IPS-20b (cell line): ENCODE results near the gene MAST4.
A peak's percentile ranks its signal among the peaks of the same experiment; 100 is the strongest.

Source experiments
- H3K27ac ChIP-seq: one replicate; pipeline ENCODE4 v1.5.1; 2013; ENCODE audit warnings: low read length
- H3K27me3 ChIP-seq: 2 replicates; pipeline ENCODE4 v1.6.1; 2013; ENCODE audit warnings: mild to moderate bottlenecking, low read length, inconsistent platforms; ENCODE audit not compliant: insufficient read depth
- H3K36me3 ChIP-seq: 2 replicates; pipeline ENCODE4 v1.6.1; 2013; ENCODE audit warnings: low read depth, mild to moderate bottlenecking, inconsistent platforms, low read length, moderate library complexity; ENCODE audit not compliant: insufficient read depth
- H3K4me1 ChIP-seq: 2 replicates; pipeline ENCODE4 v1.6.1; 2013; ENCODE audit warnings: mild to moderate bottlenecking, control low read depth, inconsistent platforms, low read length, moderate library complexity; ENCODE audit not compliant: insufficient read depth
- H3K4me3 ChIP-seq: 2 replicates; pipeline ENCODE4 v1.5.1; 2013; ENCODE audit warnings: mild to moderate bottlenecking, low read length, inconsistent platforms
- H3K9ac ChIP-seq: 2 replicates; pipeline ENCODE4 v1.6.1; 2013; ENCODE audit warnings: low read depth, mild to moderate bottlenecking, inconsistent platforms, low read length, moderate library complexity
- H3K9me3 ChIP-seq: 2 replicates; pipeline ENCODE4 v1.6.1; 2013; ENCODE audit warnings: mild to moderate bottlenecking, low read depth, low read length, inconsistent platforms; ENCODE audit not compliant: insufficient read depth

Gene MAST4

GRCh38 chr5:66595756-66596635, at the start of gene MAST4:
Gene MAST4 (plus strand): TSS chr5:66596393. CDS start chr5:66596656, 263 bp downstream.
- H3K4me1 ChIP-seq: no peaks in the 10 kb centered on the region; the same call in 1 of the 2 replicates
- no peaks in the 10 kb centered on the region for H3K36me3 ChIP-seq
- peaks cover 56% of the 10 kb centered on the region for H3K27me3 ChIP-seq
- no peak within 1 kb of the TSS for H3K27ac ChIP-seq
- peak within 1 kb of the TSS; percentile 86 for H3K4me3 ChIP-seq
- no peak within 1 kb of the TSS for H3K9ac ChIP-seq
- H3K9me3 ChIP-seq: peaks cover 6% of the 10 kb centered on the region; the same call in 1 of the 2 replicates

- Histone ChIP-seq H3K9me3 (peaks cover 8% of the 10 kb centered on the region), H3K27ac (no peak overlapping the region), H3K9ac (no peak overlapping the region)
These were observed 49.7 kb upstream of the MAST4 start for GRCh38 chr5:66546541-66546940.

GRCh38 chr5:66551338-66551737, 44.9 kb upstream of the MAST4 start:
- no peaks in the 10 kb centered on the region for H3K36me3 ChIP-seq
- H3K4me1 ChIP-seq: no peaks in the 10 kb centered on the region
- H3K9me3 ChIP-seq: peaks cover 13% of the 10 kb centered on the region; the same call in 1 of the 2 replicates
- no peaks in the 10 kb centered on the region for H3K27me3 ChIP-seq
- H3K27ac ChIP-seq: no peak overlapping the region
- H3K4me3 ChIP-seq: no peak overlapping the region
- H3K9ac ChIP-seq: no peak overlapping the region

More at GRCh38 chr5:66546541-66546940, 49.7 kb upstream of the MAST4 start:
- H3K4me1 ChIP-seq: no peaks in the 10 kb centered on the region
- H3K4me3 ChIP-seq: no peak overlapping the region
- H3K36me3 ChIP-seq: no peaks in the 10 kb centered on the region
- H3K27me3 ChIP-seq: no peaks in the 10 kb centered on the region

- Histone ChIP-seq H3K36me3 (no peaks in the 10 kb centered on the region), H3K9ac (no peak overlapping the region), H3K27me3 (no peaks in the 10 kb centered on the region), H3K4me1 (no peaks in the 10 kb centered on the region), H3K4me3 (no peak overlapping the region), H3K27ac (no peak overlapping the region), H3K9me3 (peaks cover 9% of the 10 kb centered on the region; the same call in 1 of the 2 replicates)
These were observed 44.2 kb upstream of the MAST4 start for GRCh38 chr5:66551945-66552344.

- no peak overlapping the region for H3K27ac ChIP-seq
- H3K4me1 ChIP-seq: no peaks in the 10 kb centered on the region
- peaks cover 9% of the 10 kb centered on the region; the same call in 1 of the 2 replicates for H3K9me3 ChIP-seq
- H3K27me3 ChIP-seq: no peaks in the 10 kb centered on the region
- H3K36me3 ChIP-seq: no peaks in the 10 kb centered on the region
- no peak overlapping the region for H3K9ac ChIP-seq
- no peak overlapping the region for H3K4me3 ChIP-seq
These were observed 42.8 kb upstream of the MAST4 start for GRCh38 chr5:66553368-66553912.

GRCh38 chr5:66553916-66554575, 42.1 kb upstream of the MAST4 start:
- Histone ChIP-seq H3K9ac (no peak overlapping the region), H3K4me3 (no peak overlapping the region), H3K4me1 (no peaks in the 10 kb centered on the region), H3K36me3 (no peaks in the 10 kb centered on the region), H3K27me3 (no peaks in the 10 kb centered on the region), H3K9me3 (peaks cover 9% of the 10 kb centered on the region; the same call in 1 of the 2 replicates), H3K27ac (no peak overlapping the region)

- H3K9me3 ChIP-seq: peaks cover 9% of the 10 kb centered on the region; the same call in 1 of the 2 replicates
- H3K4me3 ChIP-seq: no peak overlapping the region
- no peaks in the 10 kb centered on the region for H3K27me3 ChIP-seq
- H3K4me1 ChIP-seq: no peaks in the 10 kb centered on the region
- no peak overlapping the region for H3K9ac ChIP-seq
- H3K27ac ChIP-seq: no peak overlapping the region
- no peaks in the 10 kb centered on the region for H3K36me3 ChIP-seq
These were observed 41.3 kb upstream of the MAST4 start for GRCh38 chr5:66554884-66555283.

GRCh38 chr5:66558560-66558959, 37.6 kb upstream of the MAST4 start:
- Histone ChIP-seq H3K27ac (no peak overlapping the region), H3K27me3 (no peaks in the 10 kb centered on the region), H3K4me3 (no peak overlapping the region), H3K4me1 (no peaks in the 10 kb centered on the region), H3K36me3 (no peaks in the 10 kb centered on the region), H3K9ac (no peak overlapping the region), H3K9me3 (peaks cover 18% of the 10 kb centered on the region)

- H3K4me1 ChIP-seq: no peaks in the 10 kb centered on the region
- H3K9ac ChIP-seq: no peak overlapping the region
- H3K4me3 ChIP-seq: no peak overlapping the region
- H3K27me3 ChIP-seq: no peaks in the 10 kb centered on the region
- H3K27ac ChIP-seq: no peak overlapping the region
- peaks cover 10% of the 10 kb centered on the region for H3K9me3 ChIP-seq
- H3K36me3 ChIP-seq: no peaks in the 10 kb centered on the region
These were observed 35.8 kb upstream of the MAST4 start for GRCh38 chr5:66560371-66560770.

- H3K4me3 ChIP-seq: no peak overlapping the region
- no peaks in the 10 kb centered on the region; the same call in 1 of the 2 replicates for H3K4me1 ChIP-seq
- H3K27me3 ChIP-seq: no peaks in the 10 kb centered on the region
- no peak overlapping the region for H3K27ac ChIP-seq
- no peaks in the 10 kb centered on the region for H3K36me3 ChIP-seq
- peaks cover 8% of the 10 kb centered on the region; the same call in 1 of the 2 replicates for H3K9me3 ChIP-seq
- no peak overlapping the region for H3K9ac ChIP-seq
These were observed 34.8 kb upstream of the MAST4 start for GRCh38 chr5:66561256-66561990.

GRCh38 chr5:66565878-66566277, 30.3 kb upstream of the MAST4 start:
- no peak overlapping the region for H3K27ac ChIP-seq
- H3K4me1 ChIP-seq: no peaks in the 10 kb centered on the region; the same call in 1 of the 2 replicates
- H3K9ac ChIP-seq: no peak overlapping the region
- no peaks in the 10 kb centered on the region for H3K36me3 ChIP-seq
- H3K27me3 ChIP-seq: no peaks in the 10 kb centered on the region
- H3K4me3 ChIP-seq: no peak overlapping the region
- H3K9me3 ChIP-seq: peaks cover 8% of the 10 kb centered on the region; the same call in 1 of the 2 replicates
